ENCODE results near the gene PIK3C2B. TPM values are rescaled to one million over a fixed set of nuclear protein-coding genes. Genes with fewer than 3 reads are reported as not detected.

PIK3C2B gene
- total RNA-seq (2014; rRNA removed) = 34.7 and 35.3 TPM in 2 replicates
- Bru-seq, nascent RNA = percentile 76 among the genes with signal in this experiment
- percentile 82 among the genes with signal in this experiment for BruChase-seq, experiment 1, labeled RNA remaining after a 6-hour chase
- percentile 83 among the genes with signal in this experiment for BruChase-seq, experiment 2, labeled RNA remaining after a 2-hour chase
- long read RNA-seq, partial matches to known transcripts = 5 of 34 reads
- long read RNA-seq, other reads (novel, unspliced or antisense) = 29 of 34 reads

GRCh38 chr1:204494281-204495077 is at the start of gene PIK3C2B:
Gene PIK3C2B (minus strand): TSS chr1:204494805. CDS start chr1:204469802, 25,003 bp downstream.
- peaks cover 30% of the 10 kb centered on the region for H3K4me1 ChIP-seq (ENCODE audit: insufficient read depth, low read length)
- H3K4me2 ChIP-seq (ENCODE audit: low read length) = peak within 1 kb of the TSS; percentile 85
- TF ChIP-seq EZH2phosphoT487 (IDR thresholded peaks at IDR 0.05; ENCODE audit: borderline replicate concordance, low read length) = peak; percentile 97
- TF ChIP-seq EZH2 (IDR thresholded peaks at IDR 0.05; ENCODE audit: low read length, unreplicated experiment) = no peak
- TF ChIP-seq CTCF (conservative IDR thresholded peaks at IDR 0.05; ENCODE audit: low read depth, low read length) = peak; percentile 46; the same call in 1 of the 2 replicates
- H3K9me2 ChIP-seq (replicated peaks; ENCODE audit: low read length) = no peaks in the 10 kb centered on the region
- peaks cover 6% of the 10 kb centered on the region; the same call in 1 of the 2 replicates for H4K20me1 ChIP-seq (ENCODE audit: low read length)
- H3K9ac ChIP-seq (ENCODE audit: low read length) = peak within 1 kb of the TSS; percentile 70
- H2AFZ ChIP-seq (ENCODE audit: low read length) = peak within 1 kb of the TSS; percentile 90
- H3K79me2 ChIP-seq (ENCODE audit: low read length) = peaks cover 45% of the 10 kb centered on the region
- no TSS peak for BruUV-seq (replicated peaks)
- intact Hi-C loops (cut with micrococcal nuclease) = loop anchor here (1.0 to 2.0 kb wide), 3 partner anchors 9 to 64 kb away; no protein-coding TSS in a partner anchor
- POLR2A ChIA-PET (ENCODE audit: unreplicated experiment) = interaction anchor here (0.5 to 1.3 kb wide), 10 partner anchors 11 to 110 kb away, joined by 3 to 23 read pairs (median 4); no protein-coding TSS in a partner anchor
- peaks cover 8% of the 10 kb centered on the region for H3F3A ChIP-seq (ENCODE audit: low read length, unreplicated experiment)
- no peaks in the 10 kb centered on the region for H3K36me3 ChIP-seq (ENCODE audit: low read depth, low read length)
- DNase-seq = peak; percentile 94
- no peaks in the 10 kb centered on the region for H3K27me3 ChIP-seq (ENCODE audit: low read length)
- H3K27ac ChIP-seq (ENCODE audit: low read length) = peak within 1 kb of the TSS; percentile 68
- peak within 1 kb of the TSS; percentile 79 for H3K4me3 ChIP-seq (ENCODE audit: low read length)
- ATAC-seq = peak; percentile 85
- CTCF ChIA-PET = interaction anchor here (0.6 to 2.9 kb wide), 18 partner anchors 9 to 240 kb away, joined by 3 to 24 read pairs (median 6); no protein-coding TSS in a partner anchor
- no peaks in the 10 kb centered on the region for H3K9me3 ChIP-seq (ENCODE audit: low read length)

- POLR2A ChIA-PET (ENCODE audit: unreplicated experiment) = no interaction called here
- H3K79me2 ChIP-seq (ENCODE audit: low read length) = no peaks in the 10 kb centered on the region
- H3K27ac ChIP-seq (ENCODE audit: low read length) = no peak overlapping the region
- H3F3A ChIP-seq (ENCODE audit: low read length, unreplicated experiment) = no peaks in the 10 kb centered on the region
- H3K4me1 ChIP-seq (ENCODE audit: insufficient read depth, low read length) = peaks cover 14% of the 10 kb centered on the region
- CTCF ChIA-PET = no interaction called here
- no peaks in the 10 kb centered on the region for H3K27me3 ChIP-seq (ENCODE audit: low read length)
- no TSS peak for BruUV-seq (replicated peaks)
- no peak overlapping the region for H3K4me3 ChIP-seq (ENCODE audit: low read length)
- no peaks in the 10 kb centered on the region for H3K9me2 ChIP-seq (replicated peaks; ENCODE audit: low read length)
- no peak overlapping the region for H3K4me2 ChIP-seq (ENCODE audit: low read length)
- intact Hi-C loops (cut with micrococcal nuclease) = no loop called here
- DNase-seq (peak; percentile 42), ATAC-seq (peak; percentile 75)
- peaks cover 87% of the 10 kb centered on the region for H3K36me3 ChIP-seq (ENCODE audit: low read depth, low read length)
- no peaks in the 10 kb centered on the region for H3K9me3 ChIP-seq (ENCODE audit: low read length)
- no peak overlapping the region for H3K9ac ChIP-seq (ENCODE audit: low read length)
- H4K20me1 ChIP-seq (ENCODE audit: low read length) = no peaks in the 10 kb centered on the region
- H2AFZ ChIP-seq (ENCODE audit: low read length) = no peak overlapping the region
- TF ChIP-seq CTCF (conservative IDR thresholded peaks at IDR 0.05; ENCODE audit: low read depth, low read length) = no peak
- no peak for TF ChIP-seq EZH2phosphoT487 (IDR thresholded peaks at IDR 0.05; ENCODE audit: borderline replicate concordance, low read length)
- TF ChIP-seq EZH2 (IDR thresholded peaks at IDR 0.05; ENCODE audit: low read length, unreplicated experiment) = no peak
Measured at GRCh38 chr1:204544321-204544720, 49.7 kb upstream of the PIK3C2B start.

Data from PC-3 (cell line).